Upper lobe of left lung (tissue), 6 donors: ENCODE measurements around the gene XRRA1. TPM values are rescaled to one million over a fixed set of nuclear protein-coding genes. Genes with fewer than 3 reads are reported as not detected.

Experiments used
- ATAC-seq, 2 donors: fragments of 200-7000 bp; cut with Tn5 transposase; one replicate each; pipeline ENCODE4 v1.9.1; 2022; ENCODE audit warnings: mild to moderate bottlenecking in 2 of 2, moderate library complexity in 2 of 2; ENCODE audit not compliant: low FRiP score in 2 of 2
- DNase-seq, 2 donors: peaks; one replicate each; pipeline ENCODE4 v3.0.0-alpha.2; 2019 to 2020
- H3K27ac ChIP-seq, 4 donors: fragments of 200-600 bp; sonication (generic); one replicate each; pipeline ENCODE4 v1.5.1; 2016 to 2019
- H3K27me3 ChIP-seq, 4 donors: fragments of 200-600 bp; sonication (generic); one replicate each; pipeline ENCODE4 v1.5.1; 2017 to 2019
- H3K36me3 ChIP-seq, 4 donors: fragments of 200-600 bp; sonication (generic); one replicate each; pipeline ENCODE4 v1.5.1; 2016 to 2019
- H3K4me1 ChIP-seq, 4 donors: fragments of 200-600 bp; sonication (generic); one replicate each; pipeline ENCODE4 v1.5.1; 2018 to 2019
- H3K4me3 ChIP-seq, 4 donors: fragments of 200-600 bp; sonication (generic); one replicate each; pipeline ENCODE4 v1.5.1; 2017 to 2019; ENCODE audit warnings: mild to moderate bottlenecking in 2 of 4, moderate library complexity in 1 of 4
- H3K9me3 ChIP-seq, 4 donors: fragments of 200-600 bp; sonication (generic); one replicate each; pipeline ENCODE4 v1.5.1; 2018 to 2019
- CTCF ChIP-seq, 6 experiments: fragments of 450-650 bp in 4 of 6; fragments of 200-600 bp in 2 of 6; sonication (generic) in 2 of 6; IDR thresholded peaks; one replicate each; pipeline ENCODE4 v1.5.1; 2016 to 2019; ENCODE audit warnings: antibody characterized with exemption in 6 of 6
- EP300 ChIP-seq, 4 donors: sonication (generic); formaldehyde crosslinking; IDR thresholded peaks; one replicate each; pipeline ENCODE4 v1.5.1; 2017; ENCODE audit warnings: antibody characterized with exemption in 4 of 4, control low read depth in 2 of 4
- POLR2A ChIP-seq, 4 donors: fragments of 450-650 bp; IDR thresholded peaks; one replicate each; pipeline ENCODE4 v1.5.1; 2016 to 2017; ENCODE audit warnings: antibody characterized with exemption in 4 of 4, mild to moderate bottlenecking in 2 of 4
- POLR2AphosphoS5 ChIP-seq, 2 donors: sonication (generic); formaldehyde crosslinking; IDR thresholded peaks; one replicate each; pipeline ENCODE4 v1.5.1; 2017; ENCODE audit warnings: antibody characterized with exemption in 2 of 2
- WGBS, 2 donors: methylation state at CpG; one replicate each; pipeline ENCODE4 v1.1.5; 2017 to 2018; 5-methylcytosine and 5-hydroxymethylcytosine counted together
- total RNA-seq, 6 donors: library from RNA; depleted of rRNA in 4 of 6; stranded (reverse); fragments of >200 nt in 4 of 6; gene quantifications; one replicate each; pipeline versions ENCODE4 v1.1.0 to v1.2.1, GENCODE V29; 2016 to 2021
- donor health status: DM: no; HTN: no; CAD: no; lungs with moderate emphysema.
- donor health status: DM: no; HTN: yes; CAD: no; lungs with severe emphysema.

XRRA1 gene
- total RNA-seq, 6 donors from 2014 or later, result 9.4 to 25.1 (median 16.7) TPM

GRCh38 chr11:74957937-74958629 lies 9.2 kb upstream of the XRRA1 start:
- peaks cover 0 to 18% (median 0%) of the 10 kb centered on the region in 4 donors for H3K36me3 ChIP-seq
- no peak for TF ChIP-seq CTCF (IDR thresholded peaks at IDR 0.05)
- TF ChIP-seq POLR2A (IDR thresholded peaks at IDR 0.05), result no peak
- no peak for TF ChIP-seq EP300 (IDR thresholded peaks at IDR 0.05)
- no peak for TF ChIP-seq POLR2AphosphoS5 (IDR thresholded peaks at IDR 0.05)
- WGBS, 2 donors, result 88 to 100% methylated on average over 1 of the region's 1 CpG
- no peak overlapping the region for H3K27ac ChIP-seq
- H3K4me1 ChIP-seq, result peaks cover 7 to 27% (median 17%) of the 10 kb centered on the region in 4 donors
- H3K4me3 ChIP-seq, result no peak overlapping the region
- ATAC-seq (no peak), DNase-seq (no peak)
- no peaks in the 10 kb centered on the region for H3K9me3 ChIP-seq
- H3K27me3 ChIP-seq, result no peaks in the 10 kb centered on the region

- TF ChIP-seq POLR2A (IDR thresholded peaks at IDR 0.05), result no peak
- TF ChIP-seq POLR2AphosphoS5 (IDR thresholded peaks at IDR 0.05), result no peak
- TF ChIP-seq CTCF (IDR thresholded peaks at IDR 0.05), result no peak
- TF ChIP-seq EP300 (IDR thresholded peaks at IDR 0.05), result no peak
- Histone ChIP-seq H3K27me3 (no peaks in the 10 kb centered on the region), H3K4me3 (no peak overlapping the region), H3K36me3 (peaks cover 0 to 14% (median 0%) of the 10 kb centered on the region in 4 donors), H3K9me3 (no peaks in the 10 kb centered on the region), H3K4me1 (peaks cover 13 to 29% (median 21%) of the 10 kb centered on the region in 4 donors), H3K27ac (no peak overlapping the region)
- ATAC-seq (no peak), DNase-seq (no peak)
- 54 to 70% methylated on average over 4 of the region's 4 CpGs for WGBS, 2 donors
Observed at GRCh38 chr11:74956397-74957015, 7.6 kb upstream of the XRRA1 start.

- no peaks in the 10 kb centered on the region for H3K9me3 ChIP-seq
- ATAC-seq, result no peak
- peaks cover 28 to 50% (median 31%) of the 10 kb centered on the region in 4 donors for H3K4me1 ChIP-seq
- 91 to 100% methylated on average over 1 of the region's 1 CpG for WGBS, 2 donors
- H3K27ac ChIP-seq, result no peak overlapping the region
- no peak for TF ChIP-seq CTCF (IDR thresholded peaks at IDR 0.05)
- TF ChIP-seq EP300 (IDR thresholded peaks at IDR 0.05), result no peak
- no peak for TF ChIP-seq POLR2AphosphoS5 (IDR thresholded peaks at IDR 0.05)
- TF ChIP-seq POLR2A (IDR thresholded peaks at IDR 0.05), result no peak
- DNase-seq, result no peak
- no peak overlapping the region for H3K4me3 ChIP-seq
- no peaks in the 10 kb centered on the region for H3K27me3 ChIP-seq
- peaks cover 0 to 10% (median 0%) of the 10 kb centered on the region in 4 donors for H3K36me3 ChIP-seq
Observed at GRCh38 chr11:74954199-74954598, 5.3 kb upstream of the XRRA1 start.

GRCh38 chr11:74953451-74953850 lies 4.6 kb upstream of the XRRA1 start:
- no peak for TF ChIP-seq EP300 (IDR thresholded peaks at IDR 0.05)
- no peak for TF ChIP-seq CTCF (IDR thresholded peaks at IDR 0.05)
- TF ChIP-seq POLR2AphosphoS5 (IDR thresholded peaks at IDR 0.05), result no peak
- no peak for TF ChIP-seq POLR2A (IDR thresholded peaks at IDR 0.05)
- DNase-seq, result no peak
- H3K27ac ChIP-seq, result no peak overlapping the region
- WGBS, 2 donors, result 93 to 94% methylated on average over 5 of the region's 5 CpGs
- no peak for ATAC-seq
- H3K27me3 ChIP-seq, result no peaks in the 10 kb centered on the region
- H3K4me1 ChIP-seq, result peaks cover 27 to 51% (median 29%) of the 10 kb centered on the region in 4 donors
- no peak overlapping the region for H3K4me3 ChIP-seq
- H3K36me3 ChIP-seq, result peaks cover 0 to 10% (median 0%) of the 10 kb centered on the region in 4 donors
- no peaks in the 10 kb centered on the region for H3K9me3 ChIP-seq
